IgD-negative memory B cell (primary cell): ENCODE measurements around the gene SLC8A1. TPM values are rescaled to one million over a fixed set of nuclear protein-coding genes. Genes with fewer than 3 reads are reported as not detected.

ENCODE experiments used
- H3K27ac Mint-ChIP-seq, 3 donors: one replicate each; pipeline ENCODE4 v1.8.0; 2020 to 2022; ENCODE audit warnings: mild to moderate bottlenecking in 3 of 3, mixed read lengths in 3 of 3, moderate library complexity in 1 of 3
- H3K27me3 Mint-ChIP-seq: one replicate; pipeline ENCODE4 v1.8.0; 2021; ENCODE audit warnings: mixed read lengths
- H3K36me3 Mint-ChIP-seq: one replicate; pipeline ENCODE4 v1.8.0; 2020; ENCODE audit warnings: mild to moderate bottlenecking, mixed read lengths
- H3K4me1 Mint-ChIP-seq, 3 donors: one replicate each; pipeline ENCODE4 v1.8.0; 2020 to 2022; ENCODE audit warnings: mixed read lengths in 3 of 3, mild to moderate bottlenecking in 1 of 3
- H3K4me3 Mint-ChIP-seq, 4 donors: one replicate each; pipeline ENCODE4 v1.8.0; 2020 to 2022; ENCODE audit warnings: mild to moderate bottlenecking in 4 of 4, mixed read lengths in 4 of 4, moderate library complexity in 3 of 4
- H3K9me3 Mint-ChIP-seq, 3 donors: one replicate each; pipeline ENCODE4 v1.8.0; 2020 to 2021; ENCODE audit warnings: mixed read lengths in 3 of 3, mild to moderate bottlenecking in 1 of 3
- polyA plus RNA-seq: library from polyadenylated mRNA; unstranded; fragments of 300-500 nt; fragmentation: Illumina TruSeq; gene quantifications from one replicate; pipeline ENCODE4 v1.2.3, GENCODE V29; 2021

Gene SLC8A1
- polyA plus RNA-seq, 1 donor from 2014 or later: not detected

DNA sequence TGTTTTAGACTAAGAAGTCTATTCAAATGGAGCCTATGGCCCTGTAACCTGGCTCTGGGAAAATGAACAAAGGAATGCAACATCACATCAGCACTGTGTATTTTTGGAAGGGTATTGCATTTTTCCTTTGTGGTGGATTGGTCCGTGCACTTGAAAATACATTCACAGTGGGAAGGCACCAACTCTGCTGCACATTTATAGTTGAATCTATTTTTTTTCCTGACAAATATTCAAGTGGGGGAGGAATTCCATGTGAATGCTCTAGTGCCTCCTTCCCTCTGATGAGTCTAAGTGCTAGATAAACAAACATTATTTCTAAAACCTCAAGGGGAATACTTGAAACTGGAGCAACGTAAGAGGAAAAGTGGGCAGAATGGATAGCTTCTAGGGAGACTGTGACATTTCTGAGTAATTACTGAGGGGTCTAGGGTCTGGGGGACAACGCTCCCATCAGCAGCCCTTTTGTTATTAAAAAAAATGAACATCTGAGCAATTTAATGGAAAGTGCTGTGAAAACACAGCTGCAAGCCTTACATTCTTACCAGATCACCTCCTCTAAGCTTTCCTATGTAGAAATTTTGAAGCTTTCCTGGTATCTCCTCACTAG is 208.2 kb downstream of the SLC8A1 start:
- peaks cover 0 to 1% (median 0%) of the 10 kb centered on the region in 3 donors for H3K4me1 Mint-ChIP-seq

DNA sequence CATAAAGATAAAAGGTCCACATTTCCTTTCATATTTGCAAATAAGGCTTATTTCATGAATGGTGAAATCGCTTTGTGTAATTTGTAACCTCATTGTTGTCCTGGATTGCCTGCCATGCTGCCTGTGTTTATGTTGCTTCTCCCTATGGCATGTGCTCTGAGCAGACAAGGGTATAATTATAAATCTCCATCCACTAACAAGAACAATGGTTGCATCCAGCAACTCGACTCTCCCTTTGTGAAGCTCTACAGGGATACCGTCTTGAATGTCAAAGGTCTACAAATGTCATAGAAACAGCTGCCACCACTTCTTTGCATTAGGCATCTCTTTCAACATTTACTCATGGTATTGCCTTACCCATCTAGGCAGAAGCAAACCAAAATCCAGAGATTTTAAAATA is 209.6 kb downstream of the SLC8A1 start:
- peaks cover 5% of the 10 kb centered on the region for H3K27me3 Mint-ChIP-seq
- H3K4me3 Mint-ChIP-seq: no peak overlapping the region
- peaks cover 0 to 4% (median 0%) of the 10 kb centered on the region in 3 donors for H3K9me3 Mint-ChIP-seq
- H3K4me1 Mint-ChIP-seq: peaks cover 0 to 1% (median 0%) of the 10 kb centered on the region in 3 donors
- H3K36me3 Mint-ChIP-seq: no peaks in the 10 kb centered on the region
- H3K27ac Mint-ChIP-seq: no peak overlapping the region

More for the DNA sequence above, 208.2 kb downstream of the SLC8A1 start:
- Mint-ChIP-seq H3K36me3 (no peaks in the 10 kb centered on the region), H3K27ac (no peak overlapping the region), H3K9me3 (peaks cover 0 to 4% (median 0%) of the 10 kb centered on the region in 3 donors), H3K4me3 (no peak overlapping the region), H3K27me3 (peaks cover 5% of the 10 kb centered on the region)

DNA sequence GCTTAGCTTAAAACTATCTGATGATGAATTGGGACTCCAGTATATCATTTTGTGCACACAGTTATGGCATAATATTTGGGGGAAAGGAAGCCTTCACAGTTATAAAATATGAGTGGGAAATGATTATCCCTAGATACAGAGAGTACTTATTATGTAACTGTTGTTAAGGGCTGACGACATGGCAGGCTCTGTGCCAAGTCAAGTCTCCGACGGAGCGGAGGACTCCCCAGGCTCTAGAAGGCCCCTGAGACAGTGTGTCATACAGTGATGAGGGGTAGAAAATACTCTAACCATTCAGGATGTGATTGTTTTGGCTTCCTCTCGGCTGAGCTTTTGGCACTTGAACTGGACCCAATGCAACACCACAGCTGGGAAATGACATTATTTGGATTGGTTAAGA is 211.8 kb downstream of the SLC8A1 start:
- Mint-ChIP-seq H3K27me3 (peaks cover 5% of the 10 kb centered on the region), H3K4me3 (no peak overlapping the region), H3K9me3 (peaks cover 0 to 4% (median 0%) of the 10 kb centered on the region in 3 donors), H3K36me3 (no peaks in the 10 kb centered on the region), H3K27ac (no peak overlapping the region), H3K4me1 (peaks cover 0 to 1% (median 0%) of the 10 kb centered on the region in 3 donors)

DNA sequence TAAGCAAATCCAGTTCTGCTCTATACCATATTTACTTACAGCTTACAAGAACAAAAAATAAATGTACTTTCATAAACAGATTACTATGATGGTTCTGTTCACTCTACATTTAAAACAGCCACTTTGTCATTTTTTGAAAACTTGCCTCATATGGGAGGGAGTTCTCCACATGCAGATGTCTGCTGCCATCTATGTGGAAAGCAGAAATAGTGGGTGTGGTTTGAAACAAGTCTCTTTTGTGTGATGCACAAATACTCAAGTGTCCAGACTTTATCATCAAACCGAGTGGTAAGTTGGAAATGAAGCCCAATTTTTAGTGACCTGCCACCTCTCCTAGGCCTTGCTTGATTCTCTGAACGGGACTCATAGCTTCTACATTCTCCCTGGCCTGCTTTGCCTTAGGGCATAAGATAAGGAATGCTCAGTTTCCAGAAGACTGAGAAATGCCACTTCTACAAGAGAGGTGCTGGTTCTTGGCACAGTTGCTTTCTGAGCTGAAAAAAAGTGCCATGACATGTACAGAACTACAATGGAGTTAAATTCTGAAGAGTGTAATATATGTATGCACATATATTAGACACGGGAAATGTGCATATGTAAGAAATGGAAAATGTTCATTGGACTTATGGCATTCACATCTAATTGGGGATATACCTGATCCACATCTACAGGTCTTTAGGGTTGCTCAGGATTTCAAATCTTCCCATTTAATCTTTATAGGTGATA is 221.0 kb downstream of the SLC8A1 start:
- Mint-ChIP-seq H3K4me3 (no peak overlapping the region), H3K27me3 (no peaks in the 10 kb centered on the region), H3K27ac (no peak overlapping the region), H3K9me3 (peaks cover 0 to 4% (median 0%) of the 10 kb centered on the region in 3 donors), H3K4me1 (no peaks in the 10 kb centered on the region), H3K36me3 (no peaks in the 10 kb centered on the region)

DNA sequence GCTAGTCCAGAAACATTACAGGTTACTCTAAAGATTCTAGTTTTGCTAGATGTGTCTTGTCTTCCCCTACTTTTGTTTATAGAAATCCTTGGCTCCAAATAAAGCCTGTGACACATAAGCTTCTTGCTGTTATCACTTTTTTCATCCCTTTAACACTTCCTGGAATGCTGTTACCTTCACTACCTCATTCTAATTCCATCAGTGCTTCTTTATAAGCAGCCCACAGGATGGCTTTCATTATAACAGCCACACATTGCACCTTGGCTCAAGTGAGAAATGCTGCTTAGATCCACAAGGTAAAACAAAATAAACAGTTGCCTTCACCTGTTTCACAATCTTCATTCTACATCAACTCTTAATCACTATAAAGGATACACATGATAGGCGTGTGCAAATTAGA is 221.7 kb downstream of the SLC8A1 start:
- H3K4me1 Mint-ChIP-seq: no peaks in the 10 kb centered on the region
- no peaks in the 10 kb centered on the region for H3K27me3 Mint-ChIP-seq
- H3K36me3 Mint-ChIP-seq: no peaks in the 10 kb centered on the region
- H3K27ac Mint-ChIP-seq: no peak overlapping the region
- H3K4me3 Mint-ChIP-seq: no peak overlapping the region
- peaks cover 0 to 4% (median 0%) of the 10 kb centered on the region in 3 donors for H3K9me3 Mint-ChIP-seq

DNA sequence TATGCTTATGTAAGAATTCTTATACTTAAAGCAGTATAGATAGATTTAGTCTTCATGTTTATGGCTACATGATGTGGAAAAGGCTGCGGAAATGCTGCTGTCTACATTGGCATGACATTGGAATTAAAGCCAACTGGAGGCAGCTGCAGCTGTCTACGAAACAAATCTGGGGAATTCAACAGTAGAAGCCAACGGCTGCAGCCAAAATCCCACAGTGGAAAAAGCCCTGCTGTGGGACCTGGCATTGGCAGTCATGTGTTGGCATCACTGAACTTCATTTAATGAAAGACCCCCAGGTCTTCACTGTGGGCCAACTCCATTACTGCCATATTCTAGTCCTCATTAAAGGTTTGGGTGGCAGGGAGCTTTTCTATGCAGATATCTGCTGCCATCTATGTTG is 223.6 kb downstream of the SLC8A1 start:
- Mint-ChIP-seq H3K27ac (no peak overlapping the region), H3K4me3 (no peak overlapping the region), H3K4me1 (no peaks in the 10 kb centered on the region), H3K9me3 (peaks cover 0 to 4% (median 1%) of the 10 kb centered on the region in 3 donors), H3K27me3 (no peaks in the 10 kb centered on the region), H3K36me3 (peaks cover 3% of the 10 kb centered on the region)

DNA sequence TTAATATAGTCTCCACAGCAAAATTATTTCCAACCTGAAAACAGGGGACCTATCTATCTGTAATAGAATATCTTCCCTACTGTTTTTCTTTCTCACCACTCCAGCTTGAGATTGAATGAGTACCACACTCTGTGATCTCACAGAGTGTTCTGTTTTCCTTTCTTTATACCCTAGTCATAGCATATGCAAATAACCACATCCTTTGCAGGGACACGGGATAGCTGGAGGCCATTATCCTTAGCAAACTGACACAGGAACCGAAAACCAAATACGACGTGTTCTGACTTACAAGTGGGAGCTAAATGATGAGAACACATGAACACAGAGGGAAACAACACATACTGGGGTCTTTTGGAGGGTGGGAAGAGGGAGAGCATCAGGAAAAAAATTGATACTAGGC is 224.7 kb downstream of the SLC8A1 start:
- peaks cover 3% of the 10 kb centered on the region for H3K36me3 Mint-ChIP-seq

DNA sequence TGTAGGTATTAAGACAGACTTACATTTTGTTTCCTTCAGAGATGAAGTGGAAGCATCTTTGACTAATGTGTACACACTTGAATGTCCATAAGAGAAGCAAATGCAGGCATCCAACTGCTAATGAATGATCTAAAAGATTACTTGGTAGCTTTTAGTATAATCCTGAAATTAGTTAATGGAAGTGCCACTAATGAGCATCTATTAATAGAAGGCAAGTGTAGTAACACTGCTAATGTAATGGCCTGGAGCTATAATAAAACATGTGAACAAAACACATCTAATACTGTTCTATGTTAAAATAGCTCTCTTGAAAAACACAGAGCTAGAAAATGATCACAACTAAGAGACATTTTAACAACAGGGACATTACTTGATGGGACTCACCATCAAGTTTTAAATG is 225.3 kb downstream of the SLC8A1 start:
- peaks cover 4% of the 10 kb centered on the region for H3K36me3 Mint-ChIP-seq
- H3K27ac Mint-ChIP-seq: no peak overlapping the region
- peaks cover 0 to 4% (median 0%) of the 10 kb centered on the region in 3 donors for H3K9me3 Mint-ChIP-seq

More for the DNA sequence above, 224.7 kb downstream of the SLC8A1 start:
- H3K4me1 Mint-ChIP-seq: no peaks in the 10 kb centered on the region
- H3K27ac Mint-ChIP-seq: no peak overlapping the region
- H3K27me3 Mint-ChIP-seq: no peaks in the 10 kb centered on the region
- H3K4me3 Mint-ChIP-seq: no peak overlapping the region
- H3K9me3 Mint-ChIP-seq: peaks cover 0 to 4% (median 0%) of the 10 kb centered on the region in 3 donors

DNA sequence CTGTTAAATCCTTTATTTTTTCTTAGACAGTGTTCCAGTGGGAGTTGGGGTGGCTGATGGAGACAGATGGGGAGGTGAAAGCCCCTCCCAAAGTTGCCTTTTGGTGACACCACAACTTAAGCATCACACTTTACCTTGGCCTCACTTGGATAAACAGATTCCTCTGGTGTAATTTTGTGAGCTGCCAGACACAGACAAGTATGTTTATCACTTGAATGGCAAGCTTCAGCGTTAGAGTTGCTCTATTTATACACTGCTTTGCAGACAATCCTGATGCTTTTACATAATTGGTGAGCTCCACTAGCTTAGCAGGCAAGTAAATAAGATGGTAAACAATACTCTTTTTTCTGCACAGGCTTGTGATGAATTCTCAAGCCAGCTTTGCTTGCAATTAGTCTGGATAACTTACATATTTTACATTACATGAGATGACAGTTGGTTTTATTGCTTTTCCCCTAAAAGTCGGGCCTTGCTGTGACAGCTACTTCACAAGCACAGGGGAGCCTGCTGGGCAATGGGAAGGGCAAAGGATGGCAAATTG is 226.2 kb downstream of the SLC8A1 start:
- no peak overlapping the region for H3K27ac Mint-ChIP-seq

More for the DNA sequence above, 225.3 kb downstream of the SLC8A1 start:
- H3K27me3 Mint-ChIP-seq: no peaks in the 10 kb centered on the region
- H3K4me1 Mint-ChIP-seq: no peaks in the 10 kb centered on the region
- no peak overlapping the region for H3K4me3 Mint-ChIP-seq

DNA sequence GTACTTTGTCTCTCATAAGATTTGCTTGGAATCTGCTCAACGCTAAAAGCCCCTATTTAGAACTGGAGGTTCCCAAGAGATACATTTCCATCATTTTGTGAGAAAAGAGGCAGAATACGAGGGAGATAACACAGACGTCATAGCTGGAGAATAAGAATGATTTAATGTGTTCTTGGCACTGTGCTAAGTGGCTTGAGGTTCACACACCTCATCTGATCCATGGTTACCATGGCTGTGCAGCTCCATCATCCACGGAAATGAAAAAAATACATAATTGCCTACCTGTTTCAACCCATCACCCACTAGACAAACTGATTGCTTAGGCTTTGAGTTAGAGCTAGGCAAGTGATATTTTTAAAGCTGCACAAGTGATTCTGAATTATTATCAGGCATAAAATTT is 227.6 kb downstream of the SLC8A1 start:
- no peaks in the 10 kb centered on the region for H3K4me1 Mint-ChIP-seq
- H3K9me3 Mint-ChIP-seq: peaks cover 0 to 4% (median 0%) of the 10 kb centered on the region in 3 donors
- H3K27me3 Mint-ChIP-seq: no peaks in the 10 kb centered on the region
- peaks cover 6% of the 10 kb centered on the region for H3K36me3 Mint-ChIP-seq
- H3K4me3 Mint-ChIP-seq: no peak overlapping the region
- no peak overlapping the region for H3K27ac Mint-ChIP-seq

More for the DNA sequence above, 226.2 kb downstream of the SLC8A1 start:
- peaks cover 6% of the 10 kb centered on the region for H3K36me3 Mint-ChIP-seq
- H3K9me3 Mint-ChIP-seq: peaks cover 0 to 4% (median 0%) of the 10 kb centered on the region in 3 donors
- no peaks in the 10 kb centered on the region for H3K27me3 Mint-ChIP-seq
- H3K4me3 Mint-ChIP-seq: no peak overlapping the region
- H3K4me1 Mint-ChIP-seq: no peaks in the 10 kb centered on the region

DNA sequence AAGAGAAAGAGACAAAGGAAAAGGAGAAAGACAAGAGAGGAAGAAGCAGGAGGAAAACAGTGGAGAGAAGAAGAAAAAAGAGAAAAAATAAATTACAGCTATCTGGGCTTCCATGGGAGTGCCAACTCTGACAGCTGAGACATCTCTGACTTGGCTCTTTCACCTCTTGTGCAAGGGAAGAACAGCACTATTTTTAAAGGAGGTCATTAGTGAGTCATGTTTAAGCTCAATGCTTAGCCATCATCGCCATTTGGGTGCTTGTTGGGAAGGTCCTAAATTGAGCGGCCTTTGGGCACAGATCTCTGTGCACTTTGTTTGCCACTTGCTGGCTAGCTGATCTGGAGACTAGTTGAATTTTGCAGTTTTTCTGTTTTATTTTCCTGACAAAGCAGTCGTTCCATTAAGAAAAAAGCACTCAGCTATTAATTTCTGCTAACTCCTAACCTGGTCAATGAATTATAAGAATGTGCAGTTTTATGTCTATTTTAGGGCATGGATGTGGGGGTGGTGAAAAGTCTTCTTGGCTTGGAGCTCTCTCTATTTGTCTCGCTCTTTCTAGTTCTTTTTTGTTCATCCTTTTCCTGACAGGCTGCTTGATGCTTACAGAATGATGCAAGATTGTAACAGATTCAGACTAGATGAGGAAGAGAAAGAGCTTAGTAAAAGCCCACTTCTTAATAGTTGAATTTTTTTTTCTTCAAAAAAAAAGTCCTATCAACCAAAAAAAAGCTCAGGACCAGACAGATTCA is 231.5 kb downstream of the SLC8A1 start:
- Mint-ChIP-seq H3K36me3 (peaks cover 6% of the 10 kb centered on the region), H3K4me3 (no peak overlapping the region), H3K4me1 (no peaks in the 10 kb centered on the region), H3K9me3 (peaks cover 2 to 4% (median 4%) of the 10 kb centered on the region in 3 donors), H3K27me3 (peaks cover 4% of the 10 kb centered on the region), H3K27ac (no peak overlapping the region)

DNA sequence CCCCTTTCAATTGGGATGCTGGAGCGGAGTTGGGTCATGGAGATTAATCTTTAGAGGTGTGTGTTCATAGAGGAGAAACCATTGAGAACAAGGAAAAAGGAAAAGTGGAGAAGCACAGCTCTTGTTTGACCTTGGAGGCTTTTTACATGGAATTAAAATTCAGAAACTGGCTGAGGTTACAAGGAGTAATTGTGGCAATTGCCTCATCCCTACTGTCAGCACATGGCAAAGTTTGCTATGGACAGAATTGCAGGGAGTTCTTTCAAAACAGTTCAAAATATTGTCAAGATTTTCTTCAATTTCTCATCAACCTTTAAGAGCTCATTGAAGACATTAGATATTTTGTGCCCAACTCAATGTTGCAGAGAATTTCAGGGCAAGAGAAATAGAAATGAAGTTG is 232.7 kb downstream of the SLC8A1 start:
- no peak overlapping the region for H3K4me3 Mint-ChIP-seq
- H3K27ac Mint-ChIP-seq: no peak overlapping the region
- H3K27me3 Mint-ChIP-seq: peaks cover 4% of the 10 kb centered on the region
- H3K9me3 Mint-ChIP-seq: peaks cover 2 to 4% (median 4%) of the 10 kb centered on the region in 3 donors
- H3K4me1 Mint-ChIP-seq: no peaks in the 10 kb centered on the region
- H3K36me3 Mint-ChIP-seq: peaks cover 6% of the 10 kb centered on the region

DNA sequence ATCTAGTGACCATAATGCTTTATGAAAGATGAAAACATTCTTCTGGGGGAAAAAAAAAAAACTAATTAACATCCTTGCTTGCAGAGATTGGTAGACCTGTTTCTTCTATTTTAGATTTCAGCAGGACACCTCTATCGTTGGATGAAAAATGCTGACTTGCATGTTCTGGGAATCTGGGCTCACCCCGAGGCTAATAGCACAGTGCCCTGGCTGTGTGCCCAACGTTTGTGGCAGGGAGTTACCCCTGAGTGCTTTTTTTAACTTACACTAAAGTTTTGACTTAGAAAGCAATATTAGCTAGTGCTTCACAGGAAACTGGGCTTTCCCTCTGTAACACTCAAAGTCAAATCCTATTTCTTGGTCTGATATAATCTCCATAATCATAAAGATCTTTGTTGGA is 233.2 kb downstream of the SLC8A1 start:
- H3K9me3 Mint-ChIP-seq: peaks cover 2 to 4% (median 3%) of the 10 kb centered on the region in 3 donors
- H3K4me1 Mint-ChIP-seq: no peaks in the 10 kb centered on the region
- no peak overlapping the region for H3K27ac Mint-ChIP-seq
- peaks cover 6% of the 10 kb centered on the region for H3K36me3 Mint-ChIP-seq
- H3K27me3 Mint-ChIP-seq: peaks cover 4% of the 10 kb centered on the region
- H3K4me3 Mint-ChIP-seq: no peak overlapping the region

DNA sequence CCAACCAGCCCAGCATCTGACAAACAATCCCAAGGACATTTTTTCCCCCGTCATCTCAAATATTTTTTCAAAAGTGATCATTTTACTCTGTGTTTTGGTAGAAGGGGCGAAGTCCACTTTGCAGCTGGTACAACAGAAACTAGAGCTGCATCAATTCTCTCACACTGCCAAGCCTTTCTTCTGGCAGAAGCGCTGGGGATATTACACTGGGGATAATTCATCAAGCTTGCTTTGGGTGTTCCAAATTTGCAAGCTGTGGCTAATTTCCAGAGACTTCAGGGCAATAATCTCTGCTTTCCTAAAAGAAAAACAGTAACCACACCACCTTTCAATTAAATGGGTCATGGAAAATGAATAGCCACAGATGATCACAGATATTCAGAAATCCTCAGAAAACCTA is 238.3 kb downstream of the SLC8A1 start:
- H3K9me3 Mint-ChIP-seq: peaks cover 0 to 4% (median 2%) of the 10 kb centered on the region in 3 donors
- H3K4me1 Mint-ChIP-seq: peaks cover 4 to 9% (median 7%) of the 10 kb centered on the region in 3 donors
- no peaks in the 10 kb centered on the region for H3K36me3 Mint-ChIP-seq
- peaks cover 2% of the 10 kb centered on the region for H3K27me3 Mint-ChIP-seq
- no peak overlapping the region for H3K27ac Mint-ChIP-seq
- no peak overlapping the region for H3K4me3 Mint-ChIP-seq

DNA sequence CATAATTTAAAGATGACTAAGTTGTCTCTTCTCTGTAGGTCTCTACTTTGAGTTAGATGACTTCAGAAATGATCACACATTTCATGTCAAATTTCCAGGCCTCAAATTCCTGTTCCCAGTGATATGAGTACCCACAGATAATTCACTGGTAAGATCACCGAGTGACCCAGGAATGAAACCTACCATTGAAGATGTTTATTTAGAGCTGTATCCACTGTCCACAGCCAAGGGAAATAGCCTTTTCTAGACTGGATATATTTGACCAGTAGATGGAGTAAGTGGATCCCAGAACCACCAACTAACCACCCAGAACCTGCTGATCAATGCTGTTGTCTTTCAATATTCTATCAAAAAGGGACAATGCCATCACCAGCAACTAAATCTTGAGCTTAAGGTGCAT is 238.8 kb downstream of the SLC8A1 start:
- Mint-ChIP-seq H3K36me3 (no peaks in the 10 kb centered on the region), H3K9me3 (peaks cover 0 to 4% (median 2%) of the 10 kb centered on the region in 3 donors), H3K27ac (no peak overlapping the region), H3K27me3 (peaks cover 2% of the 10 kb centered on the region), H3K4me3 (no peak overlapping the region), H3K4me1 (peaks cover 4 to 9% (median 7%) of the 10 kb centered on the region in 3 donors)
